HL-60 (cell line): ENCODE measurements around the gene NCAPD3.

Experiments used
- DNase-seq, 2 experiments: peaks; one replicate each; pipeline ENCODE4 v3.0.0-alpha.2; 2010 to 2020; ENCODE audit warnings: low read depth in 1 of 2, low spot score in 1 of 2
- H3K27ac ChIP-seq: fragments of 250-450 bp; sonication (Bioruptor Pico); replicated peaks from 2 replicates; pipeline ENCODE4 v1.5.1; 2020; ENCODE audit warnings: mild to moderate bottlenecking, moderate library complexity
- H3K27me3 ChIP-seq: fragments of 250-450 bp; sonication (Bioruptor Pico); 2 replicates; pipeline ENCODE4 v1.5.1; 2021; ENCODE audit warnings: mild to moderate bottlenecking, moderate library complexity; ENCODE audit not compliant: insufficient read depth, poor library complexity, severe bottlenecking
- H3K4me3 ChIP-seq: replicated peaks from 2 replicates; pipeline ENCODE4 v1.5.1; 2011; ENCODE audit warnings: mild to moderate bottlenecking, control low read depth, low read length; ENCODE audit not compliant: insufficient read depth
- GABPA ChIP-seq: IDR thresholded peaks from 2 replicates; pipeline ENCODE4 v1.6.1; 2012; ENCODE audit warnings: low read depth
- POLR2AphosphoS5 ChIP-seq: IDR thresholded peaks from 2 replicates; pipeline ENCODE4 v1.6.1; 2012; ENCODE audit warnings: low read depth
- SPI1 ChIP-seq: IDR thresholded peaks from 2 replicates; pipeline ENCODE4 v1.6.1; 2012; ENCODE audit warnings: low read depth, mild to moderate bottlenecking, borderline replicate concordance
- TF ChIP-seq, protein P1 (sequence below): IDR thresholded peaks from one replicate; pipeline ENCODE4 v1.5.1; 2011; ENCODE audit warnings: low read length, control low read depth, inconsistent platforms; ENCODE audit not compliant: insufficient read depth
- TF ChIP-seq, protein P2 (sequence below): IDR thresholded peaks from 2 replicates; pipeline ENCODE4 v1.6.1; 2012; ENCODE audit warnings: low read depth; ENCODE audit not compliant: insufficient replicate concordance

Gene NCAPD3

GRCh38 chr11:134236834-134237556, 13.2 kb upstream of the NCAPD3 start:
- Histone ChIP-seq H3K27me3 (no peaks in the 10 kb centered on the region), H3K27ac (no peak overlapping the region)
- TF ChIP-seq SPI1 (no peak), POLR2AphosphoS5 (no peak), GABPA (no peak)
- TF ChIP-seq, protein P1, sequence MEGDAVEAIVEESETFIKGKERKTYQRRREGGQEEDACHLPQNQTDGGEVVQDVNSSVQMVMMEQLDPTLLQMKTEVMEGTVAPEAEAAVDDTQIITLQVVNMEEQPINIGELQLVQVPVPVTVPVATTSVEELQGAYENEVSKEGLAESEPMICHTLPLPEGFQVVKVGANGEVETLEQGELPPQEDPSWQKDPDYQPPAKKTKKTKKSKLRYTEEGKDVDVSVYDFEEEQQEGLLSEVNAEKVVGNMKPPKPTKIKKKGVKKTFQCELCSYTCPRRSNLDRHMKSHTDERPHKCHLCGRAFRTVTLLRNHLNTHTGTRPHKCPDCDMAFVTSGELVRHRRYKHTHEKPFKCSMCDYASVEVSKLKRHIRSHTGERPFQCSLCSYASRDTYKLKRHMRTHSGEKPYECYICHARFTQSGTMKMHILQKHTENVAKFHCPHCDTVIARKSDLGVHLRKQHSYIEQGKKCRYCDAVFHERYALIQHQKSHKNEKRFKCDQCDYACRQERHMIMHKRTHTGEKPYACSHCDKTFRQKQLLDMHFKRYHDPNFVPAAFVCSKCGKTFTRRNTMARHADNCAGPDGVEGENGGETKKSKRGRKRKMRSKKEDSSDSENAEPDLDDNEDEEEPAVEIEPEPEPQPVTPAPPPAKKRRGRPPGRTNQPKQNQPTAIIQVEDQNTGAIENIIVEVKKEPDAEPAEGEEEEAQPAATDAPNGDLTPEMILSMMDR: no peak
- TF ChIP-seq, protein P2, sequence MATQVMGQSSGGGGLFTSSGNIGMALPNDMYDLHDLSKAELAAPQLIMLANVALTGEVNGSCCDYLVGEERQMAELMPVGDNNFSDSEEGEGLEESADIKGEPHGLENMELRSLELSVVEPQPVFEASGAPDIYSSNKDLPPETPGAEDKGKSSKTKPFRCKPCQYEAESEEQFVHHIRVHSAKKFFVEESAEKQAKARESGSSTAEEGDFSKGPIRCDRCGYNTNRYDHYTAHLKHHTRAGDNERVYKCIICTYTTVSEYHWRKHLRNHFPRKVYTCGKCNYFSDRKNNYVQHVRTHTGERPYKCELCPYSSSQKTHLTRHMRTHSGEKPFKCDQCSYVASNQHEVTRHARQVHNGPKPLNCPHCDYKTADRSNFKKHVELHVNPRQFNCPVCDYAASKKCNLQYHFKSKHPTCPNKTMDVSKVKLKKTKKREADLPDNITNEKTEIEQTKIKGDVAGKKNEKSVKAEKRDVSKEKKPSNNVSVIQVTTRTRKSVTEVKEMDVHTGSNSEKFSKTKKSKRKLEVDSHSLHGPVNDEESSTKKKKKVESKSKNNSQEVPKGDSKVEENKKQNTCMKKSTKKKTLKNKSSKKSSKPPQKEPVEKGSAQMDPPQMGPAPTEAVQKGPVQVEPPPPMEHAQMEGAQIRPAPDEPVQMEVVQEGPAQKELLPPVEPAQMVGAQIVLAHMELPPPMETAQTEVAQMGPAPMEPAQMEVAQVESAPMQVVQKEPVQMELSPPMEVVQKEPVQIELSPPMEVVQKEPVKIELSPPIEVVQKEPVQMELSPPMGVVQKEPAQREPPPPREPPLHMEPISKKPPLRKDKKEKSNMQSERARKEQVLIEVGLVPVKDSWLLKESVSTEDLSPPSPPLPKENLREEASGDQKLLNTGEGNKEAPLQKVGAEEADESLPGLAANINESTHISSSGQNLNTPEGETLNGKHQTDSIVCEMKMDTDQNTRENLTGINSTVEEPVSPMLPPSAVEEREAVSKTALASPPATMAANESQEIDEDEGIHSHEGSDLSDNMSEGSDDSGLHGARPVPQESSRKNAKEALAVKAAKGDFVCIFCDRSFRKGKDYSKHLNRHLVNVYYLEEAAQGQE: no peak

DNA sequence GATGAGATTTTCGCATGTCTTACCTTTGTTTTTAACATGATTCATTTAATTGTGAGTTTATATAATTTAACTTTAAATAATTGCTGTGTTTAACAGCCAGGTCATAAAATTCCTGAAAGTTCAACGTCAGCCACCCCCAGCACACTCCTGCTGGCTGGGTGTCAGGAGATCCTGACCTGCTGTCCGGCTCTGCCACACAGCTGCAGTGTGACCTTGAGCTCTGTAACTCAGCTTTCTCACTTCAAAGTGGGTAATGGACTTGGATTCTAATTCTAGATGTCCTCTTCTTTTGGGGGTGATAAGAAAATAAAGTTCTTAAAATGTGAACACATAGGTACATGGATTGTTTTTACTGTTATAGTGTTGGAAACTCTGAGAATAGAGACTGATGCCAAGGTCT, 11.6 kb upstream of the NCAPD3 start:
- no peak for DNase-seq
- Histone ChIP-seq H3K27ac (no peak overlapping the region), H3K4me3 (no peak overlapping the region), H3K27me3 (no peaks in the 10 kb centered on the region)
- TF ChIP-seq, protein P1: no peak
- TF ChIP-seq POLR2AphosphoS5 (no peak), GABPA (no peak), SPI1 (no peak)
- TF ChIP-seq, protein P2: no peak

More at GRCh38 chr11:134236834-134237556, 13.2 kb upstream of the NCAPD3 start:
- H3K4me3 ChIP-seq: no peak overlapping the region
- DNase-seq: no peak

GRCh38 chr11:134233729-134234179, 10.0 kb upstream of the NCAPD3 start:
- H3K4me3 ChIP-seq: no peak overlapping the region
- no peaks in the 10 kb centered on the region for H3K27me3 ChIP-seq
- no peak for TF ChIP-seq GABPA
- TF ChIP-seq, protein P1: no peak
- TF ChIP-seq, protein P2: no peak
- no peak for TF ChIP-seq POLR2AphosphoS5
- no peak overlapping the region for H3K27ac ChIP-seq
- no peak for DNase-seq
